ENCODE results near the gene FOXN3. TPM values are rescaled to one million over a fixed set of nuclear protein-coding genes. Genes with fewer than 3 reads are reported as not detected.

FOXN3 gene
- total RNA-seq, 4 donors from 2014 or later: 99.6 to 172 (median 103) TPM

- H3K36me3 ChIP-seq: no peaks in the 10 kb centered on the region
- no peak overlapping the region for H3K4me3 ChIP-seq
- intact Hi-C loops (cut with DNase I; ENCODE audit: low total_unique reads): no loop called here
- H3K4me1 ChIP-seq: peaks cover 38 to 40% of the 10 kb centered on the region in 2 donors
- in situ Hi-C loops (cut with MboI; ENCODE audit: low sequenced_read_pairs in 4 of 4): no loop called here
- no peaks in the 10 kb centered on the region for H3K27me3 ChIP-seq
- no peak for TF ChIP-seq POLR2A (IDR thresholded peaks at IDR 0.05)
- TF ChIP-seq CTCF (IDR thresholded peaks at IDR 0.05 in 4 of 5, conservative IDR thresholded peaks at IDR 0.05 in 1 of 5): no peak
- peak overlapping the region; percentile 35 to 82 (median 66) for H3K27ac ChIP-seq
- DNase-seq: no peak
- ATAC-seq: no peak
- H3K9me3 ChIP-seq: no peaks in the 10 kb centered on the region
Measured at GRCh38 chr14:89360277-89360676, 56.8 kb downstream of the FOXN3 start.

- peak overlapping the region; percentile 35 to 82 (median 66) for H3K27ac ChIP-seq
- ATAC-seq (peak; percentile 93 to 94), DNase-seq (peak; percentile 65 to 73)
- in situ Hi-C loops (cut with MboI; ENCODE audit: low sequenced_read_pairs in 4 of 4): no loop called here
- H3K4me1 ChIP-seq: peaks cover 34% of the 10 kb centered on the region in 2 donors
- no peak overlapping the region for H3K4me3 ChIP-seq
- H3K9me3 ChIP-seq: no peaks in the 10 kb centered on the region
- intact Hi-C loops (cut with DNase I; ENCODE audit: low total_unique reads): no loop called here
- no peaks in the 10 kb centered on the region for H3K27me3 ChIP-seq
- no peak for TF ChIP-seq CTCF (IDR thresholded peaks at IDR 0.05 in 4 of 5, conservative IDR thresholded peaks at IDR 0.05 in 1 of 5)
- no peak for TF ChIP-seq POLR2A (IDR thresholded peaks at IDR 0.05)
- H3K36me3 ChIP-seq: no peaks in the 10 kb centered on the region
Measured at GRCh38 chr14:89359477-89360222, 57.4 kb downstream of the FOXN3 start.

- no peak overlapping the region for H3K4me3 ChIP-seq
- H3K4me1 ChIP-seq: peaks cover 20% of the 10 kb centered on the region in 2 donors
- TF ChIP-seq POLR2A (IDR thresholded peaks at IDR 0.05) (no peak), CTCF (IDR thresholded peaks at IDR 0.05 in 4 of 5, conservative IDR thresholded peaks at IDR 0.05 in 1 of 5) (no peak)
- intact Hi-C loops (cut with DNase I; ENCODE audit: low total_unique reads) (no loop called here), in situ Hi-C loops (cut with MboI; ENCODE audit: low sequenced_read_pairs in 4 of 4) (no loop called here)
- H3K27ac ChIP-seq: no peak overlapping the region
- H3K9me3 ChIP-seq: no peaks in the 10 kb centered on the region
- no peaks in the 10 kb centered on the region for H3K36me3 ChIP-seq
- ATAC-seq: no peak
- no peak for DNase-seq
- no peaks in the 10 kb centered on the region for H3K27me3 ChIP-seq
Measured at GRCh38 chr14:89357655-89358297, 59.3 kb downstream of the FOXN3 start.

GRCh38 chr14:89356927-89357326, 60.1 kb downstream of the FOXN3 start:
- intact Hi-C loops (cut with DNase I; ENCODE audit: low total_unique reads): no loop called here
- Histone ChIP-seq H3K36me3 (no peaks in the 10 kb centered on the region), H3K27me3 (no peaks in the 10 kb centered on the region), H3K9me3 (no peaks in the 10 kb centered on the region), H3K4me3 (no peak overlapping the region), H3K4me1 (peaks cover 27 to 28% of the 10 kb centered on the region in 2 donors), H3K27ac (no peak overlapping the region)
- TF ChIP-seq POLR2A (IDR thresholded peaks at IDR 0.05): no peak
- TF ChIP-seq CTCF (IDR thresholded peaks at IDR 0.05 in 4 of 5, conservative IDR thresholded peaks at IDR 0.05 in 1 of 5): no peak
- no peak for DNase-seq
- no peak for ATAC-seq
- in situ Hi-C loops (cut with MboI; ENCODE audit: low sequenced_read_pairs in 4 of 4): no loop called here

All from gastrocnemius medialis (tissue), 4 donors.